Measurements from ENCODE around the gene ADGB. TPM values are rescaled to one million over a fixed set of nuclear protein-coding genes. Genes with fewer than 3 reads are reported as not detected.

ADGB gene
- total RNA-seq, 6 experiments from 2014 or later, result 0.06 TPM; not detected in 5

GRCh38 chr6:146679386-146679785, 80.6 kb downstream of the ADGB start:
- DNase-seq (no peak), ATAC-seq (peak in 1 of 4 donors; percentile 29)
- H3K36me3 ChIP-seq, result no peaks in the 10 kb centered on the region
- intact Hi-C loops (cut with DNase I), result no loop called here
- TF ChIP-seq POLR2A (IDR thresholded peaks at IDR 0.05), result no peak
- H3K27ac ChIP-seq, result no peak overlapping the region
- no peaks in the 10 kb centered on the region for H3K27me3 ChIP-seq
- WGBS (ENCODE audit: insufficient coverage, low coverage, low lambda C conversion rate, missing lambda C conversion rate), result 58% methylated on average over 3 of the region's 3 CpGs
- no peak overlapping the region for H3K4me3 ChIP-seq
- H3K9me3 ChIP-seq, result no peaks in the 10 kb centered on the region
- H3K4me1 ChIP-seq, result no peaks in the 10 kb centered on the region

GRCh38 chr6:146682919-146683318, 84.1 kb downstream of the ADGB start:
- no peak for ATAC-seq
- Histone ChIP-seq H3K4me1 (no peaks in the 10 kb centered on the region), H3K9me3 (no peaks in the 10 kb centered on the region), H3K27me3 (no peaks in the 10 kb centered on the region), H3K4me3 (no peak overlapping the region), H3K27ac (no peak overlapping the region), H3K36me3 (no peaks in the 10 kb centered on the region)
- WGBS (ENCODE audit: insufficient coverage, low coverage, low lambda C conversion rate, missing lambda C conversion rate), result 50% methylated on average over 1 of the region's 1 CpG
- intact Hi-C loops (cut with DNase I), result no loop called here
- TF ChIP-seq POLR2A (IDR thresholded peaks at IDR 0.05), result no peak
- TF ChIP-seq, protein P1, sequence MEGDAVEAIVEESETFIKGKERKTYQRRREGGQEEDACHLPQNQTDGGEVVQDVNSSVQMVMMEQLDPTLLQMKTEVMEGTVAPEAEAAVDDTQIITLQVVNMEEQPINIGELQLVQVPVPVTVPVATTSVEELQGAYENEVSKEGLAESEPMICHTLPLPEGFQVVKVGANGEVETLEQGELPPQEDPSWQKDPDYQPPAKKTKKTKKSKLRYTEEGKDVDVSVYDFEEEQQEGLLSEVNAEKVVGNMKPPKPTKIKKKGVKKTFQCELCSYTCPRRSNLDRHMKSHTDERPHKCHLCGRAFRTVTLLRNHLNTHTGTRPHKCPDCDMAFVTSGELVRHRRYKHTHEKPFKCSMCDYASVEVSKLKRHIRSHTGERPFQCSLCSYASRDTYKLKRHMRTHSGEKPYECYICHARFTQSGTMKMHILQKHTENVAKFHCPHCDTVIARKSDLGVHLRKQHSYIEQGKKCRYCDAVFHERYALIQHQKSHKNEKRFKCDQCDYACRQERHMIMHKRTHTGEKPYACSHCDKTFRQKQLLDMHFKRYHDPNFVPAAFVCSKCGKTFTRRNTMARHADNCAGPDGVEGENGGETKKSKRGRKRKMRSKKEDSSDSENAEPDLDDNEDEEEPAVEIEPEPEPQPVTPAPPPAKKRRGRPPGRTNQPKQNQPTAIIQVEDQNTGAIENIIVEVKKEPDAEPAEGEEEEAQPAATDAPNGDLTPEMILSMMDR (IDR thresholded peaks at IDR 0.05), result no peak
- DNase-seq, result no peak

DNA sequence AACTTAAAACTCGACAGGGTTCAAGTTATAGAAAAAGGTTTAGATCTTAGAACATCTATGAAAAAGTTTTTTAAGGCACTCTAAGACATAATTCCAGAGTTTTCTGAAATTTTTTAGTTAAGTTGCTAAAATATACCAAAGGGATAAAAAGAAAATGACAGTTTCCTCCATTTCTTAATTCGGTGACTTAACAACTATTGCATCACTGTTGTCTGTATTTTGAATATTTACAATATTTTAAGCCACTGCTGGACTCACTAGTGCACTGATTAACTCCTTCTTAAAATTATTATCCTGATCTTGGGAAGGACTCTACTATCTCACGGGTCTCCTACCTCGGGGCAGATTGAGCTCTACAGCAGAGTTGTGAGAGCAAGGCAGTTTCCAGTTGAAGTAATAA, 91.0 kb downstream of the ADGB start:
- no peak for ATAC-seq
- no peak for TF ChIP-seq POLR2A (IDR thresholded peaks at IDR 0.05)
- TF ChIP-seq, protein P1 (IDR thresholded peaks at IDR 0.05), result no peak
- Histone ChIP-seq H3K4me1 (no peaks in the 10 kb centered on the region), H3K27ac (no peak overlapping the region), H3K36me3 (no peaks in the 10 kb centered on the region), H3K9me3 (no peaks in the 10 kb centered on the region), H3K4me3 (no peak overlapping the region), H3K27me3 (no peaks in the 10 kb centered on the region)
- intact Hi-C loops (cut with DNase I), result no loop called here
- no peak for DNase-seq
- 47% methylated on average over 4 of the region's 4 CpGs for WGBS (ENCODE audit: insufficient coverage, low coverage, low lambda C conversion rate, missing lambda C conversion rate)

DNA sequence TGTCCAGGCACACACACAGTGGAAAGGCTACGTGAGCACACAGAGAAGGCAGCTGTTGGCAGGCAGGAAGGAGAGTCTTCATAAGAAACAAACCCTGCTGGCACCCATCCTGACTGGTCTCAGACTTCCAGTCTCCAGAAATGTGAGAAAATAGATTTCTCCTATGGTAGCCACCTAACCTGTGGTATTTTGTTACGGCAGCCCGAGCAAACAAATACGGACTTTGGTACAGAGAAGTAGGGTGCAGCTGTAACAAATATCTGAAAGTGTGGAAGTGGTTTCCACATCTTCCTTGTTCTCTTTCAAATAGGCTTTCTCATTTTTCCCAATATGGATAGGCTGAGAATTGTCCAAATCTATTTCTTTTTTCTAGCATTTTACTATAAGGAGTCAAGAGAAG, 94.6 kb downstream of the ADGB start:
- no peak overlapping the region for H3K4me3 ChIP-seq
- TF ChIP-seq, protein P1 (IDR thresholded peaks at IDR 0.05), result no peak
- TF ChIP-seq POLR2A (IDR thresholded peaks at IDR 0.05), result no peak
- no peaks in the 10 kb centered on the region for H3K36me3 ChIP-seq
- no peaks in the 10 kb centered on the region for H3K4me1 ChIP-seq
- no peaks in the 10 kb centered on the region for H3K9me3 ChIP-seq
- intact Hi-C loops (cut with DNase I), result no loop called here
- no peaks in the 10 kb centered on the region for H3K27me3 ChIP-seq
- ATAC-seq (no peak), DNase-seq (no peak)
- WGBS (ENCODE audit: insufficient coverage, low coverage, low lambda C conversion rate, missing lambda C conversion rate), result 44% methylated on average over 1 of the region's 4 CpGs
- no peak overlapping the region for H3K27ac ChIP-seq

GRCh38 chr6:146697921-146698320, 99.1 kb downstream of the ADGB start:
- DNase-seq (no peak), ATAC-seq (no peak)
- H3K4me3 ChIP-seq, result no peak overlapping the region
- no peak for TF ChIP-seq POLR2A (IDR thresholded peaks at IDR 0.05)
- TF ChIP-seq, protein P1 (IDR thresholded peaks at IDR 0.05), result no peak
- no peak overlapping the region for H3K27ac ChIP-seq
- H3K9me3 ChIP-seq, result no peaks in the 10 kb centered on the region
- no peaks in the 10 kb centered on the region for H3K27me3 ChIP-seq
- H3K36me3 ChIP-seq, result no peaks in the 10 kb centered on the region
- WGBS (ENCODE audit: insufficient coverage, low coverage, low lambda C conversion rate, missing lambda C conversion rate), result 85% methylated on average over 2 of the region's 2 CpGs
- no peaks in the 10 kb centered on the region for H3K4me1 ChIP-seq
- intact Hi-C loops (cut with DNase I), result no loop called here

Data from right lobe of liver (tissue), 6 donors.